WTC11 (cell line): ENCODE results near the gene MAML2. TPM values are rescaled to one million over a fixed set of nuclear protein-coding genes. Genes with fewer than 3 reads are reported as not detected.

Experiments
- ATAC-seq: fragments of 200-7000 bp; cut with Tn5 transposase; 2 replicates; pipeline ENCODE4 v1.10.0; 2021; ENCODE audit warnings: mild to moderate bottlenecking, moderate library complexity
- CTCF ChIA-PET: fragments of 300-600 bp; sonication (Branson Sonifier 250); formaldehyde crosslinking; loops from one replicate; lab custom pipeline; 2021; ENCODE audit warnings: antibody characterized with exemption; lab: Charles Lee
- POLR2A ChIA-PET: fragments of 350-600 bp; sonication (Branson Sonifier 250); formaldehyde crosslinking; loops from one replicate; lab custom pipeline; 2021; ENCODE audit warnings: antibody characterized with exemption; lab: Charles Lee
- DNase-seq: peaks from one replicate; pipeline ENCODE4 v3.0.0; 2021; ENCODE audit warnings: low spot score
- H3K27ac Mint-ChIP-seq: 2 replicates; pipeline ENCODE4 v1.8.0; 2021; ENCODE audit warnings: mixed read lengths
- H3K27me3 Mint-ChIP-seq: 2 replicates; pipeline ENCODE4 v1.8.0; 2021; ENCODE audit warnings: low read depth, mild to moderate bottlenecking, moderate library complexity, mixed read lengths
- H3K36me3 Mint-ChIP-seq: 2 replicates; pipeline ENCODE4 v1.8.0; 2021; ENCODE audit warnings: mixed read lengths
- H3K4me1 Mint-ChIP-seq: 2 replicates; pipeline ENCODE4 v1.8.0; 2022; ENCODE audit warnings: mixed read lengths
- H3K4me3 Mint-ChIP-seq: 2 replicates; pipeline ENCODE4 v1.8.0; 2021; ENCODE audit warnings: mild to moderate bottlenecking, moderate library complexity, mixed read lengths
- H3K9me3 Mint-ChIP-seq: 2 replicates; pipeline ENCODE4 v1.8.0; 2021; ENCODE audit warnings: mixed read lengths
- CBFB ChIP-seq: sonication (generic); formaldehyde crosslinking; IDR thresholded peaks from 2 replicates; pipeline ENCODE4 v1.8.1; 2022; ENCODE audit warnings: mild to moderate bottlenecking, low read depth, missing genetic modification reagents
- CREM ChIP-seq: sonication (generic); formaldehyde crosslinking; IDR thresholded peaks from 2 replicates; pipeline ENCODE4 v1.8.1; 2022; ENCODE audit warnings: mild to moderate bottlenecking, missing genetic modification reagents, moderate library complexity
- ESRRA ChIP-seq: sonication (generic); formaldehyde crosslinking; IDR thresholded peaks from 2 replicates; pipeline ENCODE4 v1.8.1; 2022; ENCODE audit warnings: mild to moderate bottlenecking, missing genetic modification reagents, borderline replicate concordance
- FOXP1 ChIP-seq: sonication (generic); formaldehyde crosslinking; IDR thresholded peaks from 2 replicates; pipeline ENCODE4 v1.8.0; 2022; ENCODE audit warnings: missing genetic modification reagents, mild to moderate bottlenecking, moderate library complexity, borderline replicate concordance
- HMGA2 ChIP-seq: fragments of 250-450 bp; sonication (Bioruptor Pico); IDR thresholded peaks from 2 replicates; pipeline ENCODE4 v1.4.0; 2021; ENCODE audit warnings: mild to moderate bottlenecking, moderate library complexity
- NFATC4 ChIP-seq: fragments of 250-450 bp; sonication (Bioruptor Pico); IDR thresholded peaks from 2 replicates; pipeline ENCODE4 v1.9.0; 2021; ENCODE audit warnings: mild to moderate bottlenecking
- RELA ChIP-seq: sonication (generic); formaldehyde crosslinking; IDR thresholded peaks from 2 replicates; pipeline ENCODE4 v1.8.1; 2022; ENCODE audit warnings: missing genetic modification reagents, mild to moderate bottlenecking, borderline replicate concordance
- SP1 ChIP-seq: sonication (generic); formaldehyde crosslinking; conservative IDR thresholded peaks from 2 replicates; pipeline ENCODE4 v1.8.1; 2022; ENCODE audit warnings: missing genetic modification reagents
- TP53 ChIP-seq: sonication (generic); formaldehyde crosslinking; IDR thresholded peaks from 2 replicates; pipeline ENCODE4 v1.8.1; 2023; ENCODE audit warnings: mild to moderate bottlenecking, missing genetic modification reagents
- ZBTB21 ChIP-seq: sonication (generic); formaldehyde crosslinking; IDR thresholded peaks from 2 replicates; pipeline ENCODE4 v1.8.1; 2023; ENCODE audit warnings: mild to moderate bottlenecking, missing genetic modification reagents, borderline replicate concordance
- ZNF219 ChIP-seq: sonication (generic); formaldehyde crosslinking; IDR thresholded peaks from 2 replicates; pipeline ENCODE4 v1.8.0; 2023; ENCODE audit warnings: missing genetic modification reagents, mild to moderate bottlenecking, borderline replicate concordance
- ZNF263 ChIP-seq: sonication (generic); formaldehyde crosslinking; IDR thresholded peaks from 2 replicates; pipeline ENCODE4 v1.8.1; 2022; ENCODE audit warnings: low read depth, mild to moderate bottlenecking, moderate library complexity, missing genetic modification reagents
- ZNF317 ChIP-seq: sonication (generic); formaldehyde crosslinking; IDR thresholded peaks from 2 replicates; pipeline ENCODE4 v1.8.1; 2023; ENCODE audit warnings: low read depth, mild to moderate bottlenecking, moderate library complexity, missing genetic modification reagents, borderline replicate concordance
- ZNF423 ChIP-seq: fragments of 250-450 bp; sonication (Bioruptor Pico); IDR thresholded peaks from 2 replicates; pipeline ENCODE4 v2.1.2; 2022; ENCODE audit warnings: mild to moderate bottlenecking, moderate library complexity
- total RNA-seq: library from RNA; stranded (reverse); gene quantifications from 3 replicates; pipeline ENCODE4 v1.2.3, GENCODE V29; 2021
- TF ChIP-seq, protein P1 (sequence below): sonication (generic); formaldehyde crosslinking; IDR thresholded peaks from 2 replicates; pipeline ENCODE4 v1.8.1; 2022; ENCODE audit warnings: missing genetic modification reagents, borderline replicate concordance
- TF ChIP-seq, protein P2 (sequence below): sonication (generic); formaldehyde crosslinking; IDR thresholded peaks from 2 replicates; pipeline ENCODE4 v1.8.0; 2023; ENCODE audit warnings: mild to moderate bottlenecking, missing genetic modification reagents
- TF ChIP-seq, protein P3 (sequence below): sonication (generic); formaldehyde crosslinking; conservative IDR thresholded peaks from 2 replicates; pipeline ENCODE4 v1.8.1; 2022; ENCODE audit warnings: mild to moderate bottlenecking, missing genetic modification reagents
- TF ChIP-seq, protein P4 (sequence below): sonication (generic); formaldehyde crosslinking; IDR thresholded peaks from 2 replicates; pipeline ENCODE4 v1.8.0; 2023; ENCODE audit warnings: missing genetic modification reagents, mild to moderate bottlenecking, borderline replicate concordance
- TF ChIP-seq, protein P5 (sequence below): fragments of 250-450 bp; sonication (Bioruptor Pico); IDR thresholded peaks from 2 replicates; pipeline ENCODE4 v1.9.0; 2021; ENCODE audit warnings: moderate library complexity, mild to moderate bottlenecking, inconsistent platforms, borderline replicate concordance

Gene MAML2
- total RNA-seq, 1 experiment from 2014 or later: 8.1 TPM

DNA sequence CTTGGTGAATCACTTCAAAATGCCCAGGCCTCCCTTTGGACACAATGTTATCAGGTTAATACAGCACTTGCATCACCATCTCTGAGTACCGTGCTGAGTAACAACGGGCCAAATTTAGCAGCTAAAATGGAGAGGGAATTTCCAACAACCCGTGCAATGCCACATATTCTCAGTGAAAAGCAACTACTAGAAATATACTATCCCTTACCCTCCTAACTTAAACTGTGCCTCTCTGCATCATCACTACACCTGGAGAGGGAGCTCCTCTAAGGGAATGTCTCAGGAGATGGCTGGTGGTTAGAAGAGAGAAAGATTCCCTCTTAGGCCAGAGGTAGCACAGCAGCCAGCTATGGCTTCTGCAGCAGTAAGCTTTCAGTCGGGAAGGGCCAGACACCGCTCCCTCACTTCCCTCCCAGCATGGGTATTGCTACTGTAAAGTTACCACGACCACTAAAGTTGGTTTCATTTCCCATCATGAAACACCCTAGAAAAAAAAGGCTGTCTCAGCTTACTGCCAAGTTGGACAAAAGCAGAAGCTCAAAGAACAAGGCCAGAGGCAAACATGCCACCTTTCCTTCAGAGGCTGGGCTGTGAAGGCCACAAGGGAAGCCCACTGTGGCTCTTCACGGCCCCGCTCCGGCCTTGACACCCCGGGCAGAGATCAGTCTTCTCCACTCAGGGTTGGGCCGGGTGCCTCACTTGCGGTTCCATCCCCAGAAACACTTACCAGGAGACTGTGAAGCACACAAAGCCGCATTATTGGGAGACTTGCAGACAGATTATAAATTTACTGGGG, 3.9 kb downstream of the MAML2 start (continued):
- TF ChIP-seq, protein P1, sequence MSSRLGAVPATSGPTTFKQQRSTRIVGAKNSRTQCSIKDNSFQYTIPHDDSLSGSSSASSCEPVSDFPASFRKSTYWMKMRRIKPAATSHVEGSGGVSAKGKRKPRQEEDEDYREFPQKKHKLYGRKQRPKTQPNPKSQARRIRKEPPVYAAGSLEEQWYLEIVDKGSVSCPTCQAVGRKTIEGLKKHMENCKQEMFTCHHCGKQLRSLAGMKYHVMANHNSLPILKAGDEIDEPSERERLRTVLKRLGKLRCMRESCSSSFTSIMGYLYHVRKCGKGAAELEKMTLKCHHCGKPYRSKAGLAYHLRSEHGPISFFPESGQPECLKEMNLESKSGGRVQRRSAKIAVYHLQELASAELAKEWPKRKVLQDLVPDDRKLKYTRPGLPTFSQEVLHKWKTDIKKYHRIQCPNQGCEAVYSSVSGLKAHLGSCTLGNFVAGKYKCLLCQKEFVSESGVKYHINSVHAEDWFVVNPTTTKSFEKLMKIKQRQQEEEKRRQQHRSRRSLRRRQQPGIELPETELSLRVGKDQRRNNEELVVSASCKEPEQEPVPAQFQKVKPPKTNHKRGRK (CRISPR knock-in tag): no peak

DNA sequence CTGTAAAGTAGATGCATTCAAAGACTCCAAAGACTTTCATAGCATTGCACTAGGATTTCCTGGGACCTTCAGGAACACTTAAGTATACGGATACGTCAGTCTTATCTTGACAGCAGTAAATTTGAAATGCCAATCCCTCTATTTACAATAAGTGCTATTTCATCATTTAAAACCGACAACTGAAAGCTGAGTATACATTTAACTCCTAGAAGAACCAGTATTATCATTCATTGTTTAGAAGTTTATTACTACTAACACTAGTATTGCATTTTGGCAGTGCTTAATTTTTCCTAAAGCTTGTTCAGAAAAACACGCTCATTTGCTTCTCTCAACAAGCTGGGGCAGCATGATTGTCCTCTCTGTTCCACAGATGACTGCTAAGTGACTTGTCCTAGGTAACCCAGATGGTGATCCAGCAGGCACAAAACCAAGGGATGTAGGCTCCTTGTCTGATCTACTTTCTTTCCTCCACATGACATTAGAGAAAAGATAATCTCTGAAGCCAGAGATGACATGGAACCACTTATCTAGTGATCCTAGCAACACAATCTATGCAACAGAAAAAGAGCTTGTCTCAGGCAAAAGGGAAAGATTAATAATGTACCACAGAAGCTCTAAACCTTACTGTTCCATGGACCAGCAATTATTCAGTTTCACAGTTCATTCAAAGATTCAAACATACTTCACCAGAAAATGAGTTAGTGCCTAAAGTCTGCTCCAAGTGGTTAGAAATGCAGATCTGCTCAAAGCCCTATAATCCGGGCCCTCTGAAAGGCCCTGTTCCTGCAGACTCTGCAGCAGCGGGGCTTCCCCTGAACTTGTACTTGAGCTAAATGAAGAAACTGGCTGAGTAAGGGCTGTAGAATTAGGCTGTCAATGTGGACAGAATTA, 5.2 kb downstream of the MAML2 start:
- CTCF ChIA-PET: interaction anchor here (0.9 to 1.1 kb wide), 4 partner anchors 29 to 292 kb away, joined by 3 to 9 read pairs (median 5); no protein-coding TSS in a partner anchor
- Mint-ChIP-seq H3K36me3 (no peaks in the 10 kb centered on the region), H3K4me1 (peaks cover 92% of the 10 kb centered on the region), H3K27ac (peak overlapping the region; percentile 56), H3K4me3 (no peak overlapping the region)
- no peak for DNase-seq
- TF ChIP-seq, protein P2, sequence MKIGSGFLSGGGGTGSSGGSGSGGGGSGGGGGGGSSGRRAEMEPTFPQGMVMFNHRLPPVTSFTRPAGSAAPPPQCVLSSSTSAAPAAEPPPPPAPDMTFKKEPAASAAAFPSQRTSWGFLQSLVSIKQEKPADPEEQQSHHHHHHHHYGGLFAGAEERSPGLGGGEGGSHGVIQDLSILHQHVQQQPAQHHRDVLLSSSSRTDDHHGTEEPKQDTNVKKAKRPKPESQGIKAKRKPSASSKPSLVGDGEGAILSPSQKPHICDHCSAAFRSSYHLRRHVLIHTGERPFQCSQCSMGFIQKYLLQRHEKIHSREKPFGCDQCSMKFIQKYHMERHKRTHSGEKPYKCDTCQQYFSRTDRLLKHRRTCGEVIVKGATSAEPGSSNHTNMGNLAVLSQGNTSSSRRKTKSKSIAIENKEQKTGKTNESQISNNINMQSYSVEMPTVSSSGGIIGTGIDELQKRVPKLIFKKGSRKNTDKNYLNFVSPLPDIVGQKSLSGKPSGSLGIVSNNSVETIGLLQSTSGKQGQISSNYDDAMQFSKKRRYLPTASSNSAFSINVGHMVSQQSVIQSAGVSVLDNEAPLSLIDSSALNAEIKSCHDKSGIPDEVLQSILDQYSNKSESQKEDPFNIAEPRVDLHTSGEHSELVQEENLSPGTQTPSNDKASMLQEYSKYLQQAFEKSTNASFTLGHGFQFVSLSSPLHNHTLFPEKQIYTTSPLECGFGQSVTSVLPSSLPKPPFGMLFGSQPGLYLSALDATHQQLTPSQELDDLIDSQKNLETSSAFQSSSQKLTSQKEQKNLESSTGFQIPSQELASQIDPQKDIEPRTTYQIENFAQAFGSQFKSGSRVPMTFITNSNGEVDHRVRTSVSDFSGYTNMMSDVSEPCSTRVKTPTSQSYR (CRISPR knock-in tag): no peak
- no peak for TF ChIP-seq TP53 (CRISPR knock-in tag)
- no peak for TF ChIP-seq ZBTB21 (CRISPR knock-in tag)
- TF ChIP-seq, protein P3, sequence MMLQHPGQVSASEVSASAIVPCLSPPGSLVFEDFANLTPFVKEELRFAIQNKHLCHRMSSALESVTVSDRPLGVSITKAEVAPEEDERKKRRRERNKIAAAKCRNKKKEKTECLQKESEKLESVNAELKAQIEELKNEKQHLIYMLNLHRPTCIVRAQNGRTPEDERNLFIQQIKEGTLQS (CRISPR knock-in tag): no peak
- no peak for TF ChIP-seq CBFB (CRISPR knock-in tag)
- no peak for TF ChIP-seq FOXP1
- TF ChIP-seq CREM (CRISPR knock-in tag): no peak
- no peak for TF ChIP-seq ZNF263 (CRISPR knock-in tag)
- TF ChIP-seq SP1 (CRISPR knock-in tag): no peak
- TF ChIP-seq, all 79 proteins: peak for 0
- no peaks in the 10 kb centered on the region for H3K27me3 Mint-ChIP-seq
- no peaks in the 10 kb centered on the region for H3K9me3 Mint-ChIP-seq
- POLR2A ChIA-PET: interaction anchor here (0.6 kb wide), 1 partner anchor 26 kb away, joined by 12 read pairs; no protein-coding TSS in a partner anchor
- no peak for ATAC-seq

DNA sequence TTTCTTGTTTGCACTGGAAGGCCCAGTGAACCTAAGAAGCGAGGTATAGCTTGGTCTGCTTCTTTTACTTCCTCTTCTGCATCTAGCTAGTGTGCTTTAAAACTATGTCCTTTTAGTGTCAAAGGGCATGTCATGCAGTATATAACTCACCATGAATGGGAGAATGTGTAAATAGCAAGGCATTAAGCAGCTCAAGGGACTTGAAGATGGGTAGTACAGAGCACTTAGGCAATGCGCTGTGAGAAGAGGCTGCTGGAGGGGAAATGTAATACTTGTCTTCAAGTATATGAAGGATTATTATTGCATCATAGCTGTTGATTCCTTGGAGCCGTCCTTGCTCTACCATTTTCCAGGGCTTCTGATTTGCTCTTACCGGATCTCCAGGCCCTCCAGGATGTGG, 7.6 kb downstream of the MAML2 start:
- CTCF ChIA-PET: interaction anchor here (1.3 to 2.5 kb wide), 3 partner anchors 8 to 280 kb away, joined by 3 to 11 read pairs (median 7); partner anchors contain the start of gene MAML2
- no peak for ATAC-seq
- peaks cover 87% of the 10 kb centered on the region for H3K4me1 Mint-ChIP-seq

More for the DNA sequence above, 7.6 kb downstream of the MAML2 start:
- DNase-seq: no peak
- TF ChIP-seq, protein P4, sequence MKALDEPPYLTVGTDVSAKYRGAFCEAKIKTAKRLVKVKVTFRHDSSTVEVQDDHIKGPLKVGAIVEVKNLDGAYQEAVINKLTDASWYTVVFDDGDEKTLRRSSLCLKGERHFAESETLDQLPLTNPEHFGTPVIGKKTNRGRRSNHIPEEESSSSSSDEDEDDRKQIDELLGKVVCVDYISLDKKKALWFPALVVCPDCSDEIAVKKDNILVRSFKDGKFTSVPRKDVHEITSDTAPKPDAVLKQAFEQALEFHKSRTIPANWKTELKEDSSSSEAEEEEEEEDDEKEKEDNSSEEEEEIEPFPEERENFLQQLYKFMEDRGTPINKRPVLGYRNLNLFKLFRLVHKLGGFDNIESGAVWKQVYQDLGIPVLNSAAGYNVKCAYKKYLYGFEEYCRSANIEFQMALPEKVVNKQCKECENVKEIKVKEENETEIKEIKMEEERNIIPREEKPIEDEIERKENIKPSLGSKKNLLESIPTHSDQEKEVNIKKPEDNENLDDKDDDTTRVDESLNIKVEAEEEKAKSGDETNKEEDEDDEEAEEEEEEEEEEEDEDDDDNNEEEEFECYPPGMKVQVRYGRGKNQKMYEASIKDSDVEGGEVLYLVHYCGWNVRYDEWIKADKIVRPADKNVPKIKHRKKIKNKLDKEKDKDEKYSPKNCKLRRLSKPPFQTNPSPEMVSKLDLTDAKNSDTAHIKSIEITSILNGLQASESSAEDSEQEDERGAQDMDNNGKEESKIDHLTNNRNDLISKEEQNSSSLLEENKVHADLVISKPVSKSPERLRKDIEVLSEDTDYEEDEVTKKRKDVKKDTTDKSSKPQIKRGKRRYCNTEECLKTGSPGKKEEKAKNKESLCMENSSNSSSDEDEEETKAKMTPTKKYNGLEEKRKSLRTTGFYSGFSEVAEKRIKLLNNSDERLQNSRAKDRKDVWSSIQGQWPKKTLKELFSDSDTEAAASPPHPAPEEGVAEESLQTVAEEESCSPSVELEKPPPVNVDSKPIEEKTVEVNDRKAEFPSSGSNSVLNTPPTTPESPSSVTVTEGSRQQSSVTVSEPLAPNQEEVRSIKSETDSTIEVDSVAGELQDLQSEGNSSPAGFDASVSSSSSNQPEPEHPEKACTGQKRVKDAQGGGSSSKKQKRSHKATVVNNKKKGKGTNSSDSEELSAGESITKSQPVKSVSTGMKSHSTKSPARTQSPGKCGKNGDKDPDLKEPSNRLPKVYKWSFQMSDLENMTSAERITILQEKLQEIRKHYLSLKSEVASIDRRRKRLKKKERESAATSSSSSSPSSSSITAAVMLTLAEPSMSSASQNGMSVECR (CRISPR knock-in tag): no peak
- TF ChIP-seq ZBTB21 (CRISPR knock-in tag) (no peak), ZNF423 (CRISPR knock-in tag) (no peak), RELA (no peak), ESRRA (CRISPR knock-in tag) (no peak), ZNF219 (no peak), NFATC4 (CRISPR knock-in tag) (no peak), ZNF317 (CRISPR knock-in tag) (no peak), HMGA2 (CRISPR knock-in tag) (no peak)
- TF ChIP-seq, protein P5, sequence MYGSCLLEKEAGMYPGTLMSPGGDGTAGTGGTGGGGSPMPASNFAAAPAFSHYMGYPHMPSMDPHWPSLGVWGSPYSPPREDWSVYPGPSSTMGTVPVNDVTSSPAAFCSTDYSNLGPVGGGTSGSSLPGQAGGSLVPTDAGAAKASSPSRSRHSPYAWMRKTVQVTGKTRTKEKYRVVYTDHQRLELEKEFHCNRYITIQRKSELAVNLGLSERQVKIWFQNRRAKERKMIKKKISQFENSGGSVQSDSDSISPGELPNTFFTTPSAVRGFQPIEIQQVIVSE (CRISPR knock-in tag): no peak
- Mint-ChIP-seq H3K36me3 (0 out of 2 replicates have a peak, but pooled peaks cover 3% of the 10 kb centered on the region), H3K4me3 (no peak overlapping the region), H3K27me3 (no peaks in the 10 kb centered on the region), H3K9me3 (no peaks in the 10 kb centered on the region), H3K27ac (peak overlapping the region; percentile 5)
- POLR2A ChIA-PET: no interaction called here
